NCI-H526 treated with DMSO at 0.1 percent for 48 hours (cell line): Measurements from ENCODE around the gene ITPKC.

Experiments
- DNase-seq: peaks from one replicate; lab custom pipeline; 2025; lab: John Stamatoyannopoulos, UW

The ITPKC gene

DNA sequence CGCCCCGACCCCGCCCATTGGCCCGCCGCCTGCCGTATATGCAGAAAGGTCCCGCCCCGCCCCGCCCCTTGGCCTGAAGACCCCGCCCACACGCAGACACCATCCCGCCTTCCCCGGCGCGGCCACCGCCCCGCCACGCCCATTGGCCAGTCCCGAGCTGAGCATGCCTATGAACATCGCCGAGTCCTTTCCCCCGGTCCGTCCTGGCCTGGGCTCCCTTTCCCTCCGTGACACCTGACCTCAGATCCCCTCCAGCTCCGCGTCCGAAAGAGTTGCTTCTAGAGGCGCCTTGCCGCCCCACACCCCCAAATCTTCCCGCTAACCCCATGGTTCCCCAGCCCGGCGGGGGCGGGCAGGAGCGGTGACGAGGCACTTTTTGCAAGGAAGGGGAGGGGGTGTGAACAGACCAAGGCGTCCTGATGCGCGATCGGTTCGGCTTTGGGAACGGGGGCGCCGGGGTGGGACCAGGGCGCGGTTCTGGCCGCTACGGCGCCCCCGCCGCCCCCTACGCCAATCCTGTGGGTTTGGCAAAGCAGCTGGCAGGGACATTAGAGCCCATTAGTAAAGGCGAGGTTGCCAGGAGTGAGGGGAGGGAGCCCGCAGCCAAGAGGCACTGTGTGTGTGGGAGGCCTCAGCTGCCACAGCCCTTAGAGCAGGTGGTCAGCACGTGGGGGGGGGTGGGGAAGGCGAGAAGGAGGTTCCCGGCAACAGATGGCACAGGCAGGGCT lies 26.1 kb upstream of the ITPKC start:
- peak; percentile 83 for DNase-seq

DNA sequence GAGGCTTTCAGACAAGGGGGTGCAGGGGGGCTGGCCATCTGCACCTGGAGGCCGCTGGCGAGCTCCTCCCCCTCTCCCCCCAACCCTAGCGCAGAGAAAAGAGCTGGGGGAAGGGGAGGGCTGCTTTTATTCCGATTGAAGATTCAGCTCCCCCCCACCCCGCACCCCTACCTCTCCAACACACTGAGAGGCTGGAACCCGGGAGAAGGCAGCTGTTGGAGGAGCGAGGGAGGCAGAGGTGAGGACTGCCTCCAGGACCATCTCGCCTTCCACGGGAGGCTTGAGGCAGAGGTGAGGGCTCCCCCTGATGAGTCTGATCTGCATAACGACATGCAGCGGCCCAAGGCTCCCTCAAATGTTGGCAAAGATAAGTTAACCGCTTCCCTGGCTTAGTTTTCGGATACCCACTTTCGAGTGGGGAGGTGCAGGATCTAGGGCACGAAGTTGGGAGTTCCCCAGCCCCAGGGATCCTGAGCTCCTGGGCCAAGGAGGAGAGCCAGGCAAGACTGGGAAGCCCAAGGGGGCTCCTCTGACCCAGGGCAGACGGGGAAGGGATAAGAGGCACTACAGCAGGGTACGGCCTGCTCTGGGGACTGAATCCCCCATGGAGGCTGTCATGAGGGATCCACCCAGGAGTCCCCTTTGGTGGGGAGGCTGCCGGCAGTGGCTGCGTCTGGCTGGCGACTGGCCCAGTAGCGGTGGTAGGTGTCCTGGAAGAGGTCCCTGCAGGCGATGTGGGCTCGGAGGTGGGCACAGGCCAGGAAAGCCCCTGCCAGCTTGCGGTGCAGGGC lies 25.3 kb upstream of the ITPKC start:
- DNase-seq = no peak

DNA sequence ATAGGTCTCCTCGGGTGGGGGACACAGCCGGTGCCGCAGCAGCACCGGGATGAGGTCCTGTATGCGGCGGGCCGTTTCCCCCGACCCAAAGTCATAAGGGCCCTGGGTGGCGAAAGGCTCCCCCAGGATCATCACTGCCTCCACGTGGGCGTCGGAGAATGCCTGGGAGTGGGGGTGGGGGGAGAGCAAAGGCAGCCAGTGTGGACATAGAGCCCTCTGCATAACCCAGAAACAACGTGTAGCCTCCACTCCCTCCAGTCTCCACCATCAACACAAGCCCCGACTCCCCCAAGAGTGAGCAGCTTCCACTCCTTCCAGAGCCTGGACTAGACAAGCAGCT lies 24.7 kb upstream of the ITPKC start:
- no peak for DNase-seq

DNA sequence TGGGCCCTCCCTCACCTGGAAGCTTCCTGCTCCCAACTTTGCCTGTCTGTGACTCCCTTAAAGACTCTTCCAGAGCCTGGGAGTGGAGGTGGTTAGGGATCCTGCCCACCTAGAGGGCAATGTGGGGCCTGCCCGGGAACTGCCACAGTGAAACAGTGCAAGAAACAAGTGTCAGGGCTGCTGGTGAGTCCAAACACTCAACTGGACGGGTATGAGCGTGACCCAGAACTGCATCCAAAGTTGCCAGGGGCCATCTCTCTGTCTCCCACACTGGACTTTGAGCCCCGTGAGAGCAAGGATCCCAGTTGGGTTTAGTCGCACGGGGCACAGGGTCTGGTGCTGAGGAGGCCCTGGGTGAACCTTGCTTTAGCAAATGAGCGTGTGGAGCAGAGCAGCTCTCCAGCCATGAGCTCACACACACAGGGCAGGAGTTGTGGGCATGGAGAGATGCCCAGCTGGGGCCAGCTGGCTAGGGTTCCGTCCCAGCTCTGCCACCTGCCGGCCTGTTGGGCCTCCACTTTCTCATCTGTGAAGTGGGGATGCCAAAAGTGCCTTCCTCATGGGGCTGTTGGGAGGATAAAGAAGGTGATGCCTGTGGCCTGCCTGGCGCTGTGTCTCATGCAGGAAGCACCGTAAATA lies 23.6 kb upstream of the ITPKC start:
- no peak for DNase-seq

DNA sequence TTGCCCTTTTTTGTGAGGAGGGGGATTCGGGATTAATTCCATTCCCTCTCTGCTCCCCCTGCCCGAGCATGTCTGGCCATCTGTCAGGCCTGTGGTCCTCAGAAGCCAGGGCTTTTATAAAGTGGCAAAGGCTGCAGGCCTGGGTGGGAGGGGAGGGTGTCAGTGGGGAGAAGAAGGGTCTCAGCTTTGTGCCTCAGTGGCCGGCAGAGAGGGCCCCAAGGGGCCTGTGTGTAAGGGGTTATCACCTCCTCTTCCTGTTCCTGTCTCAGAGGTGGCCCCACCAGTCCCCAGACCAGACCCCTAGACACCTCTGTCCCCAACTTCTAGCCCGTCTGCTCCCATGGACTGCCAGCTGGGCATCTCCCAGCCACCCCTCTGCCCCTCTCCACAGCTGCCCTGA lies 23.0 kb upstream of the ITPKC start:
- DNase-seq = no peak

DNA sequence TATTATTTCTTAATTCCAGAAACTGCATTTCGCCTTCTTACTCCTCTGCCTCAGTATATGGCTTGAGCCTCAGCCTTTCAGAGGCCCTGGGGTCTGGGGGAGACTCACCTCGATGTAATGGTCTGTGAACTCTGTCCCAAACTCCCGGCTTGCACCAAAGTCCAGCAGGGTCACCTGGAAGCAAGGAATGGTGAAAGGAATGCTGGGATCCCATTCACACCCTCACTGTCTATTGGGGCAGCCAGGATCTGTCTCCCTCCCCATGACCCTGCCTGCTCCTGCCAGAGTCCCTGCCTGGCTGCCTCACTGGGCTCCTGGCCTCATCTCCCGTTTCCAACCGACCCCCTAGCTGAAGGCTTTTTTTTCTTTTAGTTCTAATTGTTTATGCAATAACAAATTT lies 21.0 kb upstream of the ITPKC start:
- DNase-seq = no peak

DNA sequence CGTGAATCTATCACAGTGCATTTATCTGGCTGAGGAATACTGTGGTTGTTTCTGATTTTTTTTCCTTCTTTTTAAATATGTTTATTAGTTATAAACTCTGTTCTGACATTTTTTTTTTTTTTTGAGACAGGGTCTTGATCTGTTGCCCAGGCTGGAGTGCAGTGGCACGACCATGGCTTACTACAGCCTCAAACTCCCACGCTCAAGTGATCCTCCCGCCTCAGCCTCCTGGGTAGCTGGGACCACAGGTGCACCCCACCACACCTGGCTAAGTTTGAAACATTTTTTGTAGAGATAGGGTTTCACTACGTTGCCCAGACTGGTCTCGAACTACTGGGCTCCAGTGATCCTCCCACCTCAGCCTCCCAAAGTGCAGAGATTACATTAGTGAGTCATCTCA lies 19.9 kb upstream of the ITPKC start:
- no peak for DNase-seq

DNA sequence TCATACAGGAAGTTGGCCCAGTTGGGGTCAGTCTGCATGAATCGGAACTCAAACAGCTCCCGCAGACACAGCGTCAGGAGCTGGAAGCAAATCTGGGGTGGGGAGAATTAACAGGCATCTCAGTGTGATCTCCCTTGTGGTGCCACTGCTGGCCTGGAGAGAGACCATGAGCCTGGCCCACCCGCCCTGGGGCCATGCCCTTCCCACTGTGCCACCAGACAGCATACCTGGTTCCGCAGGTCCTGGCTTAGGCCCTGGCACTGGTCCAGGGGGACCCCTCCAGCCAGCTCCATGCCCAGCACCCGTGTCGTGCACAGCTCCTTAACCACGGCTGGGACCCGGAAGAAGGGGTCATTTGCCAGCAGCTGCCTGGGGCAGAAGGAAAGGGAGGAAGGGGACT lies 16.8 kb upstream of the ITPKC start:
- no peak for DNase-seq

DNA sequence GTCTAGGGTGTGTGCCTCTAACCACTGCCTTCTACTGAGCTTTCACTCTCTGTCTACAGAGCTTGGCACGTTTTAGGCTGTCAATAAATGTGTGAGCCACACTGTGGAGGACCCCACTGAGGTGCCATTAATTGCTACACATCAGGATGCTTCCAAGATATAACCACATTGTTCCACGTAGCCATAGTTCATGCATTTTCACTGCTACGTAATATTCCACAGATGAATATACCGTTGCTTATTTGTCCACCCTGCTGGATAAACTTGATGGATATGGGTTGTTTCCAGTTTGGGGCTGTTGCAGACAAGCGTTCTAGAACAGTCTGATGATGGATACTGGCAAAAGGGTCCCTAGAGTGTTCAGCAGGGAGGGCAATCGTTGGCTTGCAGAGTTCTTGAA lies 15.2 kb upstream of the ITPKC start:
- no peak for DNase-seq

DNA sequence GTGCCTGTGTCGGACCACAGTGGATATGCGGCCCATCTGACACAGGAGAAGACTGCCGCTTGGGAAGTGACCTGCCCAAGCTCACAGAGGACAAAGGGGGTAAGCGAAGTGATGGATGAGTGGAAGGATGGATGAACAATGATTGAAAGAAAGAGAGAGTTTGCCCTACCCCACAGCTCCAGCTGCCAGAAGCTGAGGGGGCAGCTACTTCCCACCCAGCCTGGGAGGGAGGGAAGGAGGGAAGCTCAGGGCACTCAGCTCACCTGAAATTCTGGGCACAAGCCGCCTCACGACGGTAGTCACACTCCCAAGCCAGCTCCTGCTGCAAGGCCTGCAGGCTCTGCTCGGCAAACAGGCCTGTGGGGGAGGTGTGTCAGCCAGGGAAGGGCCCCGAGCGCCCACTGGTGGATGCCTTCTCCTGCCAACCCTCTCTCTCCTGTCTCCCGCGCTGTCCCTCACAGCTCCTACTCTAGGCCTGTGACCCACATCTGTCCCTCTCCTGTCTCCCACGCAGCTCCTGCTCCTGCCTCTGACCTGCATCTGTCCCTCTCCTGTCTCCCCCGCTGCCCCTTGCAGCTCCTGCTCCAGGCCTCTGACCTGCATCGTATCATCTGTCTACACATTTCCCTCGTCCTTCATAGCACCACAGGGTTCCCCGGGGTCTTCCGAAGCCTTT lies 14.4 kb upstream of the ITPKC start:
- peak; percentile 9 for DNase-seq

DNA sequence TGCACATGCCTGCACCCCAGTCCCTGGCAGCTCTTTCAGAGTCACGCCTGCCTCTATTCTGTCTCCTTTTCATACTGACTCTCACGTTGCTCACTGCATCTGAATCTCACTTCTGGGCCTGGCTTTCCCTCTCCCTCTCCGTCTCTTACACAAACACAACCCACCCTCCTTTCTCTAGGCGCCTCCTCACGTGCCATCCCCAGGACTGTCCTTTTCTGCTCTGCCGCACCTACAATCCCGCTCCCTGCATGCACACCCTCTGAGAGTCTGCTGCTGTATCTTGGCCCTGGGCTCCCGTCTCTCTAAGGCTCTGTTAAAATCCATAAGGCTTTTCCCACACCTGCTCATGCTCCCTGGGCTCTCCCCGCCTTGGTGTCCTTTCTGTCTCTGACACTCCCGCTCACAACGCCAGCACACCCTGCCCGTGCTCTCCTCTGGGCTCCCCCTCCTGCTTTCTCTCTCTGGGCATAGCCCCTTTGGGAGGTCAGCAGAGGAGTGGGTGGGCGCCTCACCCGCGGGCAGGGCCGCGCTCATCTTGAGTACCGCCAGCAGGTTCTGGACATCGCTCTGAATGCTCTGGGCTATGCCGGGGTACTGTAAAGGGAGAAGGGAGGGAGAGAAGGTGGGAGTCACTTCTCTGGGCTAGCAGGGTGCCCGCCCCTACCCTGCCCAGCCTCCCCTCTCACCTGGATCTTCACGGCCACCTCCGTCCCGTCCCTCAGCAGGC lies 13.7 kb upstream of the ITPKC start:
- DNase-seq = no peak

DNA sequence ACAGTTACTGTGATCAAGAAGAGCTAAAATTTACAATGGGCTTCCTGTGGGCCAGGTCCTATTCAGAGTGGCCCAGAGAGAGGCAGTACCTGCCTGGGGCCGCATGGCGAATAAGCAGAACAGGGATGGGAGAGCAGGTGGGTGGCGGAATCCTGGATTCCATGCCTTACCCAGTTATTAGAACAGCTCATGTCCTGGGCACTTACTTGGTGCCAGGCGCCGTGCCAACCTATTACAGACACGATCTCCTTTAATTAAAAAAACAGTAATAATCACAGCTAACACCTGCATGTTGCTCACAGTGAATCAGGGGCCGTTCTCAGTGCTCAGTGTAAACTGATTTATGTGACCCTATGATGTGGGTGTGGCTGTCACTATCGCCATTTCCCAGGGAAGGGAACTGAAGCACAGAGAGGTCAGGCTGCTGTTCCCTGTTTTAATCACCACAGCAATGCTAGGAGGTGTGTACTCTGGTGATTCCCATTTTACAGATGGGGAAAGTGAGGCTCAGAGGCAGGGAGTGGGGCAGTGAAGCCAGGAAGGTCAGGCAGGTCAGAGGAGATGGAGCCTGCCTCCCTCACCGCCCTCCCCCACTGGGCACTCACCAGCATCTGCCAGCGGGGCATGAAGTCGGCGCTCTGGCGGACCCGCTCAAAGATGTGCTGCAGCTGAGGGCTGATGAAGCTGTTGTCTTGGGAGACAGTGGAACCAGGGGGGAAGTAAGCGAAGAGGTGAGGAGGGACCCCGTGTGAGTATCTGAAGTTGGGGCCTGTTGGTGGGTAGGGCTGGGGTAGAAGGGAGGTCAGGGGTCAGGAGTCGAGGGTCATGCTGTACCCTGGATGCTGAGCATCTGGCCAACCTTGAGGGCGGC lies 12.2 kb upstream of the ITPKC start:
- no peak for DNase-seq

DNA sequence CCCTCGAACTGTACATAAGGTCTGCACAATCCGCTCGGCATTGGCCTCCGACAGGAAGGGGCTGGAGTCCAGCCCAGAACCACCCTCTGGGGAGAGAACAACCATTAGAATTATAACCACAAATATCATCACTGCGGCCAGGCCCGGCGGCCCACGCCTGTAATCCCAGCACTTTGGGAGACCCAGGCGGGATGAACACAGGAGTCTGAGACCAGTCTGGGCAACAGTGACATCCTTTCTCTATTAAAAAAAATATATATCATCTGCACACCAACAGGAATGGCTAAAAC lies 11.6 kb upstream of the ITPKC start:
- DNase-seq = no peak

DNA sequence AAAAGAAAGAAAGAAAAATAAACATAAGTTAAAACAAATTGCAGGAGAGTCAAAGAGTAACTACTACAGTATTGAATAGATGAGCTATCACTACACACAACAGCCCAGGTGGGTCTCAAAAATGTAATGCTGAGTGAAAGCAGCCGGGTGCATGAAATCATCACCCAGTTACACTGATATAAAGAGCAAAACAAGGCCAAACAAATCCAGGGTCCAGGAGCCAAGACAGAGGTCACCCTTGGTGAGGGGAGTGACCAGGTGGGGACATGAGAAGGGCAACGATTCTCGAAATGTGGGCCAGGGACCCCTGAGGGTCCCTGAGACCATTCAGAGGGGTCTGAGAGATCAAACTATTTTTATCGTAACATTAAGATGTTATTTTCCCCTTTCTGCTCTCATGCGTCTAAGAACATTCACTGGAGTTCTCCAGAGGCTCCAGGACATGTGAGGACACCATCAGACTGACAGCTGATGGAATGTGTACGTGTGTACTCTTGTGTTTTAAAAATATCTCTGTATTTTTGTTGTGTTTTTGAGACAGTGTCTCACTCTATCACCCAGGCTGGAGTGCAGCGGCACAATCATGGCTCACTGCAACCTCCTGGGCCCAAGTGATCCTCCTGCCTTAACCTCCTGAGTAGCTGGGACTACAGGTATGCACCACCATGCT lies 10.8 kb upstream of the ITPKC start:
- DNase-seq = no peak

DNA sequence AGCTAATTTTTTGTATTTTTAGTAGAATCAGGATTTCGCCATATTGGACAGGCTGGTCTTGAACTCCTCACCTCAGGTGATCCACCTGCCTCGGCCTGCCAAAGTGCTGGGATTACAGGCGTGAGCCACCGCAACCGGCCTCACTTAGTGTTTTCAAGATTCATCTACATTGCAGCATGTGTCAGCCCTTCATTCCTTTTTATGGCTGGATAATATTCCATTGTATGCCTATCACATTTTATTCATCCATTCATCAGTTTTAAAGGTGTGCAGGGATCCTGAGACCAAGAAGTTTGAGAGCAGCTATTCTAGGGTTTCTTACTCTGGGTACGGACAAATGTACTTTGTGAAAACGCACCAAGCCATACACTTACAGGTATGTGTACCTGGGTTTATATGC lies 9.3 kb upstream of the ITPKC start:
- DNase-seq = no peak

DNA sequence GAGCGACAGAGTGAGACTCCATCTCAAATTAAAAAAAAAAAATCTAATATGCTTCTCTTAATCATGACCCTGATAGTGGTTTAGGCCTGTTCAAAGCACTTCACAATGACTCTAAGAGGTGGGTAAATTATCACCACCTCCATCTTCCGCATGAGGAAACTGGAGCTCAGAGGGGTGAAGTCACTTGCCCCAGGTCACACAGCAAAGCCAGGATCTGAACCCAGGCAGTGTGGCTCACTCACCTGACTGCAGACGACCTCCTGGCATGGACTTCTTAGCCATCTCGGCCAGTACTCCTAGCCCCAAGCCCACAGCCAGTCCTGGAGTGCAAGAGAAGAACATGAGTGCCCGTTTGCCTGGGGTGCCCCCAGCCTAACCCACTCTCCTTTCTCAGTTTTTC lies 7.1 kb upstream of the ITPKC start:
- no peak for DNase-seq

DNA sequence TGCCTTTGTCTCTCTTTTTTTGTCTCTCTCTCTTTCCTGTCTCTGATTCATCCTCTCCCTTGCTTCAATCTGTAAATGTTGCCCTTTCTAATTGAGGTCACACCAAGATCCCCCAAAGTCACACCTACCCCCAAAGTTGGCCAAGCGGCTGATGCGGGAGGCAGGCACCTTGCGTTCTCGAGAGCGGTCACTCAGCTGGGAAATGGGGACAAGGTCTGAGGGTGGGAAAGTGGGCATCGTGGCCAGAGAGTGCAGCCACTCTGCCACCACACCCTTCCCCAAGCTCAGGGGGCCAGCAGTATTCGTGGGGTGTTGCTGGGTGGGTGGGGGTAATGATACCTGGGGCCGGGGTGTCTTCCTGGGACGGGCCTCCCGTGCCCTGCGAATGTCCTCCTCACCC lies 3.0 kb upstream of the ITPKC start:
- DNase-seq = no peak

DNA sequence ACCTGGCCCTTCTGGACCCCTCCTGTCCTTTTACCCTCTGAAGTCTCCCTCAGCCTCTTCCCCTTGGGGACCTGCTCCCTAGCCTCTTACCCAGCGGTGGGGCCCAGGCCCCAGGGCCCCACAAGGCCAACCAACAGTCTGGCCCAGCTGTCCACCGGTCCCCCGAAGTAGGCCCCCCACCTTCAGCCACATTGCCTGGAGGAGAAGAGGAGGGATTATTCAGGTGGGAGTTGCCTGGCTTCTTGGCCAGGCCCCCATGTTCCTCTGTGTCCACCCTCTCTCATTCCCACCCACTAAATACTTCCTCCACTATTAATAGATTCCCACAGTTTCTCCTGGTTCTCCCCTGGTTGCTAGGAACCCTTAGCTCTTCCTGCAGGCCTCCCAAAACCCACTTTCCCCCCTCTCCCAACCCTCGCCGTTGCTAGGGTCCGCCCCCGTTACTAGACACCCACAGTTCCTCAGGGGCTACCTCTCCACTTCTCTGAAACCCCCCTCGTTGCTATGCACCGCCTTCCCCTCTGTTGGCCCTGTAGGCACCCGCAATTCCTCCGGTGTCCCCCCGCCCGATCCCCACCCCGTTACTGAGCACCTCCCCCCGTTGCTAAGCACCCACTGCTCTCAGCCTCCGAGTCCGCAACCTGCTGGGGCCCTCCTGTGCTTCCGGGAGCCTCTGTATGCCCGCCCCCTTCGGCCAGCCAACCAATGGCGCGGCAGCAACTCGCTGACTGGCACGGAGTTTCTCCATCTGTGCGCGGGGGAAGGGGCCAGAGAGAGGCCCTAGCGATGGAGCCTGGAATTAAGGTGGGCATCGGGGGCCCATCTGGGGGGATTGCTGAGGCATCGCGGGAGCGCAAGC lies 2.2 kb upstream of the ITPKC start:
- DNase-seq = peak; percentile 91

DNA sequence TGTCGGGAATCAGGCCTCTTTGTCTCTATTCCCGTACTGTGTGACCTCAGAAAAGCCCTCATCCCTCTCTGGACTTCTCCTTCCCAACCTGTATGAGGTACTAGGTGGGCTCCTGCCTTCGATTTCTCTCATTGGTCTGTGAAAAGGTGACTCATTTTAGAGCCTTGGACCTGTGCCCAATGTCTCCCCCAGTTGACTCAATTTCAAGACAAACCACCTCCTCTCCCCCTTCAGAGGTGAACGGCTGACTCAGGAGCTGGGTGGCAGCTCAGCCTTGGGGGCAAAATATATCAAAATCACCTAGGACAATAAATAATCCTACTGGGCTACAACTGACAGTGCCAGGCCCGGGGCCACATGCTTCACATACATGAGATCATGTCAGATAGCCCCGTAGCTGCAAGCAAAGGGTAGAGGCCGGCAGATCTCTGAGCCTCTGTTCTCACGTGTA lies 856 bp upstream of the ITPKC start:
- no peak for DNase-seq
